ENCODE measurements around the gene STEEP1. TPM values are rescaled to one million over a fixed set of nuclear protein-coding genes. Genes with fewer than 3 reads are reported as not detected.

STEEP1 gene
- total and polyA plus RNA-seq, 9 donors, result 18.9 to 51.9 (median 22.4) TPM

- Histone ChIP-seq H3K4me1 (ENCODE audit: insufficient read depth) (no peaks in the 10 kb centered on the region), H3K9me3 (no peaks in the 10 kb centered on the region), H3K36me3 (no peaks in the 10 kb centered on the region), H3K27ac (no peak overlapping the region), H3K4me3 (no peak overlapping the region), H3K27me3 (no peaks in the 10 kb centered on the region)
- 19 to 29% (median 21%) methylated on average over 2 of the region's 2 CpGs for WGBS, 3 donors
- intact Hi-C loops (cut with DNase I), result no loop called here
- no peak for DNase-seq
- TF ChIP-seq, protein P1, sequence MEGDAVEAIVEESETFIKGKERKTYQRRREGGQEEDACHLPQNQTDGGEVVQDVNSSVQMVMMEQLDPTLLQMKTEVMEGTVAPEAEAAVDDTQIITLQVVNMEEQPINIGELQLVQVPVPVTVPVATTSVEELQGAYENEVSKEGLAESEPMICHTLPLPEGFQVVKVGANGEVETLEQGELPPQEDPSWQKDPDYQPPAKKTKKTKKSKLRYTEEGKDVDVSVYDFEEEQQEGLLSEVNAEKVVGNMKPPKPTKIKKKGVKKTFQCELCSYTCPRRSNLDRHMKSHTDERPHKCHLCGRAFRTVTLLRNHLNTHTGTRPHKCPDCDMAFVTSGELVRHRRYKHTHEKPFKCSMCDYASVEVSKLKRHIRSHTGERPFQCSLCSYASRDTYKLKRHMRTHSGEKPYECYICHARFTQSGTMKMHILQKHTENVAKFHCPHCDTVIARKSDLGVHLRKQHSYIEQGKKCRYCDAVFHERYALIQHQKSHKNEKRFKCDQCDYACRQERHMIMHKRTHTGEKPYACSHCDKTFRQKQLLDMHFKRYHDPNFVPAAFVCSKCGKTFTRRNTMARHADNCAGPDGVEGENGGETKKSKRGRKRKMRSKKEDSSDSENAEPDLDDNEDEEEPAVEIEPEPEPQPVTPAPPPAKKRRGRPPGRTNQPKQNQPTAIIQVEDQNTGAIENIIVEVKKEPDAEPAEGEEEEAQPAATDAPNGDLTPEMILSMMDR (IDR thresholded peaks at IDR 0.05), result no peak
- TF ChIP-seq POLR2A (IDR thresholded peaks at IDR 0.05) (no peak), EP300 (IDR thresholded peaks at IDR 0.05) (no peak)
These were observed 18.3 kb upstream of the STEEP1 start for GRCh38 chrX:119583431-119584059.

DNA sequence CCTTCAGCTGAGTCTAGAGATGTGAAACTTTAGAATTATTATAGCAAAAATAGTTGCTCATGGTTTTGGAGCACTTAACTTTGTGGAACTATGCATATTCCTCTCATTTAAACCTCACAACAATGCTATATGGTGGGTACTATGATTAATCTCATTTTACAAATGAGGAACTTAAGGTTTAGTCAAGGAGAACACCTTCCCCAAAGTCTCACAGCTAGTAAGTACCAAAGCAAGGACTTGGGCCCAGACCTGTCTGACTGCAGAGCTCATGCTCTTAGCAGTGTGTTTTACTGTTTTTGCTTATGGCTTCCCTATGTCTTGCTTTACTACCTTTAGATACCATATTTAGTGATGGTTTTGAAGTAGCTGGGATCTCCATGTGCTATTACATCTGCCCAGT, 14.2 kb upstream of the STEEP1 start:
- Histone ChIP-seq H3K4me3 (no peak overlapping the region), H3K27me3 (no peaks in the 10 kb centered on the region), H3K4me1 (ENCODE audit: insufficient read depth) (no peaks in the 10 kb centered on the region), H3K27ac (no peak overlapping the region), H3K9me3 (no peaks in the 10 kb centered on the region), H3K36me3 (no peaks in the 10 kb centered on the region)
- DNase-seq, result no peak
- intact Hi-C loops (cut with DNase I), result no loop called here
- TF ChIP-seq EP300 (IDR thresholded peaks at IDR 0.05) (no peak), POLR2A (IDR thresholded peaks at IDR 0.05) (no peak)
- TF ChIP-seq, protein P1 (IDR thresholded peaks at IDR 0.05), result no peak

- Histone ChIP-seq H3K27me3 (no peaks in the 10 kb centered on the region), H3K9me3 (no peaks in the 10 kb centered on the region), H3K4me1 (ENCODE audit: insufficient read depth) (no peaks in the 10 kb centered on the region), H3K4me3 (peak within 1 kb of the TSS; percentile 84), H3K36me3 (no peaks in the 10 kb centered on the region), H3K27ac (peak within 1 kb of the TSS; percentile 81 to 91)
- intact Hi-C loops (cut with DNase I), result no loop called here
- DNase-seq, result peak; percentile 87 to 91 (median 91)
- WGBS, 3 donors, result 29 to 41% (median 37%) methylated on average over 79 to 86 of the region's 86 CpGs
- peak; percentile 70 for TF ChIP-seq POLR2A (IDR thresholded peaks at IDR 0.05)
- TF ChIP-seq, protein P1 (IDR thresholded peaks at IDR 0.05), result peak in 2 of 3 donors; percentile 14 to 19
- TF ChIP-seq EP300 (IDR thresholded peaks at IDR 0.05), result no peak
These were observed 9.4 kb upstream of the STEEP1 start, which contains the start of gene UBE2A for GRCh38 chrX:119574394-119575266. UBE2A (plus strand) TSS chrX:119574563; CDS start chrX:119574712, 149 bp downstream.

GRCh38 chrX:119573840-119574393, 8.7 kb upstream of the STEEP1 start:
- H3K4me3 ChIP-seq, result peak overlapping the region; percentile 84
- H3K27ac ChIP-seq, result peak overlapping the region; percentile 60 to 81
- intact Hi-C loops (cut with DNase I), result no loop called here
- no peaks in the 10 kb centered on the region for H3K27me3 ChIP-seq
- no peaks in the 10 kb centered on the region for H3K9me3 ChIP-seq
- peak in 3 of 5 donors; percentile 39 to 45 (median 42) for DNase-seq
- H3K4me1 ChIP-seq (ENCODE audit: insufficient read depth), result no peaks in the 10 kb centered on the region
- 25 to 33% (median 33%) methylated on average over 30 of the region's 30 CpGs for WGBS, 3 donors
- no peaks in the 10 kb centered on the region for H3K36me3 ChIP-seq
- no peak for TF ChIP-seq EP300 (IDR thresholded peaks at IDR 0.05)
- peak; percentile 81 for TF ChIP-seq POLR2A (IDR thresholded peaks at IDR 0.05)
